Stimulated activated naive CD4-positive, alpha-beta T cell treated with Interleukin-2 at 50 U/mL for 16 hours (primary cell): ENCODE results near the gene RNF112.

ENCODE experiments used
- DNase-seq: peaks from one replicate; lab custom pipeline; 2025; lab: John Stamatoyannopoulos, UW

Gene RNF112

GRCh38 chr17:19388791-19389785 lies 21.9 kb upstream of the RNF112 start:
- DNase-seq = no peak

GRCh38 chr17:19390951-19391350 lies 20.1 kb upstream of the RNF112 start:
- DNase-seq = no peak

- no peak for DNase-seq
Observed at GRCh38 chr17:19391432-19391831, 19.6 kb upstream of the RNF112 start.

DNA sequence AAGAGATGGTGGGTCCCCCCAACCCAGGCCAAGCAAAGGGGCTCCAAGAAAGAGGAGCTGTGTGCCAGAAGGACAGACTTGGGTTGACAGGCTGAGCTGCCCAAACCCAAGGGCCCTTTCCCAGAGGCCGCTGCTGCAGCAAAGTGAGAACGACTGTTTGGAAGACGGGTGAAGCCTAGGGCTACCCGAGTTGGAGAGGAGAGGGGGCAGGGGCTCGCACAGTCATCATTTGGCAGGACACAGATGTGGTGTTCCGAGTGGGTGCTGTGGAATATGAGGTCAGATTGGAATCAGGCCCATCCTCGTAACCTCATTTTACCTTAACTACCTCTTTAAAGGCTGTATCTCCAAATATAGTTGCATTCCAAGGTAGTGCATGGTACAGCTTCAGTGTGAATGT lies 18.7 kb upstream of the RNF112 start:
- DNase-seq = no peak

DNA sequence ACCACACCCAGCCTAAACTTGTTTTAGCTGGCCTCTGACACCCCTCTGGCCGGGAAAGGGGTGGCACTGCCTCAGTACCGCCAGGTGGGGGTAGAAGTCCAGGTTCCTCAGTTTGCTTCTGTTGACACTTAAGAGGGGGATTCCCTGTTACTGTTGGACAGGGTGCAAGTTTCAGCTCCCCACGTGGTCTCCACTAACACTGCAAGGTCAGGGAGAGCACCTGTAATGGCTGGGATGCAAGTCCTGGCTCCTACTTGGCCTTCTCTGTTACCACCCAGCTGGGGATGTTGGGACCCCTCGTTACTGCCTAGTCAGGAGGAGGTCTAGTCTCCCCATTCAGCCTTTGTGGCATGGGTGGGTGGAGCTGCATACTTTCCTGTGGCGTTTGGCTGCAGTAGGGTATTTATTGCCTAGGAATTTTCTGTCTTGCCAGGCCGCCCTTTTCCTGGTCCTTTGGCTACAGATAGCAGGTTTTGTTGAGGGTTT lies 13.4 kb upstream of the RNF112 start:
- no peak for DNase-seq

DNA sequence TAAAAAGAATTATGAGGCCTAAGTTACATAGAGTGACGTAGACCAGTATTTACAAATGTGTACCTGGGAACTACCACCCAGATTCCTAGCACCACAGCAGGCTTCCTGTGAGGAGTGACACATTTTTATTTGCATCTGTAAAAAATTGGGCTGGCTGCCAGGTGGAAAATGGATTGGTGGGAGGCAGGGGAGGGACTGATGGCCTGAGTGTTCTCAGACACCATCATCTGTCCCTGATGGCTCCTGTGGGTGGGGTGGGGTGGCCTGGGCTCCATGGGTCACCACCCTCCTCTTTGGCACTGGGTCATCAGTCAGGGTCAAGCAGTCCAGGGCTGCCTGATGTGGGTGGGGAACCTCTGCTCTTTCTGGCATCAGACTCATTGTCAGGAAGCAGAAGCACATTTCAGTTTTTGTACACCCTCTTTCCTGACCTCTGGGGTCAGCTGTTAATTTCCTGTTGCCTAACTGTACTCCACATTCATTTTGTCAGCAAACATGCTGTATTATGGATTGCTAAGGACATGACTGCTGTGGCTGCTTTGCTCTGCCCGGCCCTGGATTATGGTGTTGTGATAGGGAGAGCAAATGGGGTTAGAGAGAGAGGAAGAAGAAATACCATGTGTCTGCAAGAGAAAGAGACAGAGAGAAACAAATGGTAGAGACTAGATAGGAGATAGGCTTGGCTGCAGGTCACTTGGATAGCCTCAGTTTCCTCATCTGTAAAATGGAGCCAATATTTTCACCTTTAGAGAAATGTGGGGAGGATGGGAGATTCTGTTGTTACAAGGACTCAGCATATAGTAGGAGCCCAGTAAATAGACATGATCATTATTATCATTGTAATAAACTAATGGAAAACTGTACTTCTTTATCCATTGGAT lies 12.5 kb upstream of the RNF112 start:
- no peak for DNase-seq

GRCh38 chr17:19399750-19400450 lies 11.1 kb upstream of the RNF112 start:
- DNase-seq = no peak

DNA sequence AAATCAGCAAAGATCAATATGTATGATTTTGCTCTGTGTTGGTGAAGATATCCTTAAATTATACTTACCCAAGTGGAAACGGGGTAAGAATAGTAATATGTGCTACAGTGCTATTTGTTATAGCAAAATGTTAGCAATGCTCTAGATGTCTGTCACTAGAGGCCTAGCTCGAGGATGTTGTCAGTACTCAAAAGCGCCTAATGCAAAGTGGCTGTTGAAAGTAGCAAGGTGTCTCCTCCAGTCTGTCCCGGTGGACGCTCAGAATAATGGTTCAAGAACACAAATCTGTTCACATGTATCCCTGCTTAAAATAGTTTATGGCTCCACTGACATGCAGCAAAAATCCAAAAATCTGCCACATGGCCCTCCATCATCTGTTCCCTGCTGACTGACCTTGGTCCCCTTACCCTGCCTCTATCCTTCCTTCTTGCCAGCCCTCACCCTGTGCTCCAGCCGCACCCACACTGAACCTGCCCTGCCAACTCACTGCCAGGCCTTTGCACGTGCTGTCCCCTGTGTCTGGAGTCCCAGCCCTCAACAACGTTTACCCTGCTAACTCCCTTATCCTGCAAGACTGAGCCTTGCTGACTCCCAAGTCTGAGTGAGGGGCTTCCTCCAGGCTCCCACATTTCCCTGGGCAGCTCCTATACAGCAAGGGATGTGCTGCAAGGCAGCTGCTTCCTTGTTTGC lies 9.6 kb upstream of the RNF112 start:
- no peak for DNase-seq

GRCh38 chr17:19402171-19402570 lies 8.9 kb upstream of the RNF112 start:
- DNase-seq = no peak

- no peak for DNase-seq
Observed at GRCh38 chr17:19403021-19403420, 8.0 kb upstream of the RNF112 start.

GRCh38 chr17:19404264-19404663 lies 6.8 kb upstream of the RNF112 start:
- no peak for DNase-seq

GRCh38 chr17:19405114-19405513 lies 5.9 kb upstream of the RNF112 start:
- no peak for DNase-seq

DNA sequence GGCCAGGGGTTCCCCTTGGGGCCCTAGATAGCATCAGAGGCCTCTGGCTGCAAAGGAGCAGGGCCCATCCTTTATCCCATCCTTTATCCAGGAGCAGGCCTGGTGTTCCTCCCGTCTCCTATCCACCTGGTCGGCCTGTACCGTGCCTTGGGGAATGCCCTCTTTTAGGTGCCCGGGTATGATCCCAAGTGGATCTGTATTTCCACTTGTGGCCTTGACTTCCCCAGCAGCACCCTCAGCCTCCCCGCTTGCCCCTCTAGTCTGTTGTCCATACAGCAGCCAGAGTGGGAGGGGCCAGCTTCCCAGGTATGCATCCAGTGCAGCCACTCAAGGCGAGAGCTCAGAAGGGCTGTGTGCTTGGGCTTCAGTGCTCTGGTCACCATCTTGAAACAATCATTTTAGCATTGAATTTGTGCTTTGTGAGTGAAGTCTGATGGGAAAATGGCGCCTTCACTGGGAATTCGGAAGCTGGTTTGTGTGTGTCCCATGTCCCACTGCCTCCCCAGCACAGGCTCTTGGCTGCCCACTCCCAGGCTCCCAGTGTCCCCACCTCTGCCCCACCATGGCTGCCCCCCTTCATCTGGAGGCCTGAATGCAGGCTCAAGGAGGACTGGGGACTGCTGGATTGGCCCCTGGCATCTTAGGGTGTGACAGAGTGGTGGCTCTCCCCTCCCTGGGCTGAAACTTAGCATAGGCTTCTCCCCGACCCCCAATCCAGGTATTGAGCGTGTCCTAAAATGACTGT lies 3.3 kb upstream of the RNF112 start:
- DNase-seq = no peak

GRCh38 chr17:19408346-19408710 lies 2.7 kb upstream of the RNF112 start:
- no peak for DNase-seq

DNA sequence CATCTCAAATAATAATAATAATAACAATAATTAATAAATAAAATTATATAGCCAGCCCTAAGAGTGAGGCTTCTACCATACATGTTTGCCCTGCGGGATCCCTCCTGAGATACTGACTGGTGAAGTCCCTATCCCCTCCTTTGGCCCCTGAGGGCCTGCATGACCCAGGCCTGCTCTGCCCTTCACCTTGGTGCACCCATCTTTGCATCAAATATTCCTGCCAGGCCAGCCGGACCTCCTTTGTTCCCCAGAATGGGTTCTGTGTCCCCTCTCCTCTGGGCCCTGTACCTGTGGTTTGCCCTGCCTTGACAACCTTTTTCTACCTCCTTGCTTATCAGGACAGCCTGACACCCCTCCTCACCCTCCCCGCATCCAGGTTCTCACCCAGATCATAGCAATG lies 2.0 kb upstream of the RNF112 start:
- DNase-seq = no peak

DNA sequence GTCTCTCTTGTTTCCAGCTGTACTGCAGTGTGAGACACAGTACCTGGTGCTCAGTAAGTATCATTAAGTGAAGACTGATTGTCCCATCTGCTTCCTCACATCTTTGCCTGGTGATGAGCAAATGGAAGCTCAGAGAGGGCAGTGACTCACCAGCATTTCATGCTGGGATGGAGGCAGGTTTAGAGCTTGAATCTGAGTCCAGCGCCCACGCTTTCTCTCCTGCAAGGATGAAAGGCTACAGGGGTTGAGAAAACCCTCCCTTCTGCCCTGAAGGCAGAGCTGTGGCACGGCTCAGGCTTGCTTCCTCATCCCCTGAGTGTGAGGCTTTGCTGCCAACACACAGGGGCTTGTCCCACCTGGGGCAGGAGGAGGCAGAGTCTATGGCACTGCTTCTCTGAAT lies 1.5 kb upstream of the RNF112 start:
- DNase-seq = no peak

DNA sequence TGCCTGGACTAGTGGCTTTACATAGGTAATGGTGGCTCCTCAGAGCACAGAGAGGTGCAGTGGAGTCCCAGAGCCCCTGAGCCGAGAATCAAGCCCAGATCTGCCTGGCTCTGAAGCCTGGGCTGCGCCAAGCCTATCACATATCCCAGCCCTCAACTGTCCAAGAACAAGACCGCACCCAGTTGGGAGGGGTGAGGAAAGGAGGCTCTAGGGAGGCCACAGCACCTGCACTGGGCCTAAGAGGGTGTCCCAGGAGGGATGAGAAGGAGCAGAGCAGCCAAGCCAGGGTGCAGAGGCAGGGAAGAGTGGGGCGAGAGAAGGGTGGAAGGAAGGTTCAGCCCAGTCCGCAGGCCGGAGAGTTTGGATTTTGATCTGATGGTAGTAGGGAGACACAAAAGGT lies 941 bp upstream of the RNF112 start:
- DNase-seq = no peak

DNA sequence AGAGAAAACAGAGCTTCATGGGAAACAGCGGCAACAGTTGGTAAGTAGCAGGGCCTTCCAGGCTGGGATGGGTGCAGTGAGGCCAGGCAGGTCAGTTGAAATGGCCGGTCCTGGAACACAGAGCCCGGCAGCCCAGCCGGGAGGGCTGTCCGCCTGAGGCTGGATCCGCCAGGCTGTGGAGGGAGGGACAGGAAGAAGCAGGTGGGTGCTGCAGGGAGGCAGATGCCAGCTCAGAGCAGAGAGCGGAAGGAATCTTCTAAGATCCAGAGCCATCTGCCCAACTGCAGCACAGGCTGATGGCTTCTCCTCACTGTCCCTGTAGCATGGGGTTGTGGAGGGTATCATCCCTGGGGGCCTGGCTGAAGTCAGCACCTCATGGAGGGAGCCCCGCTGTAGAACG lies 599 bp downstream of the RNF112 start:
- no peak for DNase-seq

- no peak for DNase-seq
Observed at GRCh38 chr17:19412510-19412909, 1.5 kb downstream of the RNF112 start.

DNA sequence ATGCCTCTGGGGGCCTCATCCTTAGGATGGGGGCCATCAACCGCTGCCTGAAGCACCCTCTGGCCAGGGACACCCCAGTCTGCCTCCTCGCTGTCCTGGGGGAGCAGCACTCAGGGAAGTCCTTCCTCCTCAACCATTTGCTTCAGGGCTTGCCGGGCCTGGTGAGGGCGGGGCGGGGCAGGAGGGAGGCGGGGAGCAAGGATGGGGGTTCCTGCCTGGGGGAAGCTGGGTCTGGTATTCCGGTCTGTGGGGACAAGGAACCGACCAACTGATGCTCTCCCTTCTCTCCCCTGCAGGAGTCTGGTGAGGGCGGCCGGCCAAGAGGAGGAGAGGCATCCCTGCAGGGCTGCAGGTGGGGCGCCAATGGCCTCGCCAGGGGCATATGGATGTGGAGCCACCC lies 2.0 kb downstream of the RNF112 start:
- no peak for DNase-seq

DNA sequence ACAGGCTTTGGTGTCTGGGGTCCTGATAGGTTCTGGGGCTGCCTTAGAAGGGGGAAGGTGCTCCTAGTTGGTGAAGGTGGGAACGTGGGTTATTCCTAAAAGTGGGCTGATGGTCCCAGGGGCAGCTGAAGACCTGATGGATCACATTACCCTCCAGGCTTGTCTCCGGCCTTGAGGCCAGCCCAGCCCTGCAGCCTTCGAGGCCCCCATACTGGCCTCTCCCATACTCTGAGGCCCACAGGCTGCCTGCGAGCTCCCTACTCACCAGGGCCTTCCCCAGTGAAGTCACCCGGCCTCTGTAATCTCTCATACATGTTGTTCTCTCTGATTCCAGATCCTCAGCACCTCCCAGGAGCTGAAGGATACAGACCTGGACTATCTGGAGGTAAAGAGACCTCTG lies 2.7 kb downstream of the RNF112 start:
- DNase-seq = no peak
